CD4-positive, alpha-beta T cell treated with Interleukin-15 for 4 hours (primary cell): ENCODE results near the gene SPP2.

Experiments used
- DNase-seq: peaks from one replicate; pipeline ENCODE4 v3.0.0-alpha.2; 2020; ENCODE audit warnings: low spot score

The SPP2 gene, protein sequence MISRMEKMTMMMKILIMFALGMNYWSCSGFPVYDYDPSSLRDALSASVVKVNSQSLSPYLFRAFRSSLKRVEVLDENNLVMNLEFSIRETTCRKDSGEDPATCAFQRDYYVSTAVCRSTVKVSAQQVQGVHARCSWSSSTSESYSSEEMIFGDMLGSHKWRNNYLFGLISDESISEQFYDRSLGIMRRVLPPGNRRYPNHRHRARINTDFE

DNA sequence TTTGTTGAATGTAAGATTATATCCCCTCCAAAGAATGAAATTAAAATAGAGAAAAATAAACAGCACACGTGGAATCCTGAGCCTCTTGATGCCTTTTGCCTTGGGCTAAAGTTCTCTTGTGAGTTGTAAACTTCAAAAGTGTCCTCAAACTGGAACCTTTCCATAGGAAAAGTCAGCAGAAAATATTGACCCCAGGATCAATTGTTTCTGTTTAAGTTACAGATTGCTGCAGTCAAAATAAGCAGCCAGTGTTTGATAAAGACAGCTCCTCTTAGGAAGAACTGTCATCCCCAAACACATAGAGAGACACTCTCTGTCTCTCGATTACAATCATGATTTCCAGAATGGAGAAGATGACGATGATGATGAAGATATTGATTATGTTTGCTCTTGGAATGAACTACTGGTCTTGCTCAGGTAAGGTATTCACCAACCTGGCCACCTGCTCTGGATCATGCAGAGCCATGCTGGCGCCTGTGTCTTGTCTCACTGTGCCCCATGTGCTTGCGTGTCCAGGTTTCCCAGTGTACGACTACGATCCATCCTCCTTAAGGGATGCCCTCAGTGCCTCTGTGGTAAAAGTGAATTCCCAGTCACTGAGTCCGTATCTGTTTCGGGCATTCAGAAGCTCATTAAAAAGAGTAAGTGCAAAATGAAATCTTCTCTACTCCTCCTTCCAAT, at the start of gene SPP2:
TSS of gene SPP2 (plus strand) at position 248 of the 681 bp plus-strand sequence. CDS start at position 333, 85 bp downstream.
- no peak for DNase-seq

DNA sequence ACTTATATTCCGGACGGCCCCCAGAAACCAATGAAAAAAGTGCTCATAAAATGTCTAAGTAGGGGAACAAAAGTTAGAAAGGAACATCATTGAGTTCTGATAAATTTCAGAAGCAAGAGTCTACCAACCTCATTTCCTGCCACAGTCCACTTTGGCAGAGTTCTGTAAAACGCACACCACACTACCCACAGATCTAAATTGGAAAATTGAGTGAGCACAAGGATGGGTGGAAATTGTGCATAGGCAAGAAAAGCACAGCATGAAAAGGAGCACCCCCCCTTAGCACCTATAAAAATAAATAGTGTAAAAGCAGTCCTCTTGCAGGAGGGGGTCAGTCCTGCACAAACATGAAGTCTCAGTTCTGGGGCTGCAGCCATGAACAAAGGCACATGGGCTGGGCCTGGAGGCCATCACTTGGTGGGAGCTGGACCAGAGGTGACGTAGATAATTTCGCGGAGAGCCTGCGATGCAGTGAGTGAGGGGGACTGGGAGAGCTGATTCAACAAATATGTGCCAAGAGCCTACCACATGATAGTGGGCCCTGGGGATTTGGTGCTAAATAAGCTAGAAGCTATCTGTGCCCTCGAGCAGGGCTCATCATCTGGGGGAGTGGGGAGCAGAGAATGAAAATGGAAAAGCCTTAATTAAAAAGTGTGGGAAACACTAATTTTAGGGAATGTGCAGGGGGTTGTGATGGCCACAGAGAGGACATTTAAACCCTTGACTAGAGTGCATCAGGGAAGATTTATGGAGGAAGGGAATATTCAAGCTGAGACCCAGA, 48.9 kb upstream of the SPP2 start:
- peak; percentile 16 for DNase-seq

DNA sequence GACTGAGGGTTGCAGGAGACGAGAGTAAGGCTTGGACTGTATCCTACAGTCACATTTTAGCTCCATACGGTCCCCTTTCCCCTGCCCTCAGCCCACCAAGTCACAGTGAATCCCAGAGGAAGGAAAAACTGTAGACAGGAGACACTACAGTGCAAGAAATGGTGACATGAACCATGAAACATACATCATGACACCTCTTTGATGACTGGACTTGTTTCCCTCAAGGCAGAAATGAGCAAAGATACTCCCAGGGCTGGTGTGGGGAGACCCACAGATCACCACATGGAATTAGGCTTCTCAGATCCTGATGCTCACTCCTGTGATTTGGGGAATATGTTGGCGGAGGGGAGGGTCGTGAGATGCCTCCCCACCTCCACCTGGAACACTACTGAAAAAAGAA, 48.2 kb upstream of the SPP2 start:
- DNase-seq, result no peak

DNA sequence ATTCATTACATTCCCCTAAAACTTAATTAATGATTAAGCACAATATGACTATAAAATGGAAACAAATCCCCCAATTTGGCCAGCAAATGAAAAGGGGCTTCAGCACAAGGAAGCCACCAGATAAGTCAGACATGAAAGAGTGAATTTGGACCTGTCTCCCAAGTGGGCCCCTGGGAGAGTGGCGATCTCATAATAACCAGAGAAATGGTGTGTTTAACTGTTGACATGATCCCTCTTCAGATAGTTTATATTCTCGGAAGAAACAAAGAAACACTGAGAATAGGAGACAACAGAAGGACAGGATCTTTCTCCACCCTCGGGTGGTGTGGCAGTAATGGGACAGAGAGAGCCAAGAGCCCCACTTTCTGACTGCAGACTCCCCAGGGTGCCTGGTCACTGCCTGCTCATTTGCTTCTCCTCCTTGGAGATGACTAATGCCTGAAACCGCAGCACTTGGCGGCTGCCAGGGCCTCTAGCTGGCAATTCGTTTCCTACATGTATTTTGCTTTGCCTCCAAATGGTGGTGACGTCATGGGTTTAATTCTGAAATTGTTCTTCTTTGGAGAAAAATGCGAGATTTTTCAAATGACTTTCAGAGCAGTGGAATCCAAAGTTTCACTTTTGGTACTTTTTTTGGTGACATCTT, 46.4 kb upstream of the SPP2 start:
- no peak for DNase-seq

DNA sequence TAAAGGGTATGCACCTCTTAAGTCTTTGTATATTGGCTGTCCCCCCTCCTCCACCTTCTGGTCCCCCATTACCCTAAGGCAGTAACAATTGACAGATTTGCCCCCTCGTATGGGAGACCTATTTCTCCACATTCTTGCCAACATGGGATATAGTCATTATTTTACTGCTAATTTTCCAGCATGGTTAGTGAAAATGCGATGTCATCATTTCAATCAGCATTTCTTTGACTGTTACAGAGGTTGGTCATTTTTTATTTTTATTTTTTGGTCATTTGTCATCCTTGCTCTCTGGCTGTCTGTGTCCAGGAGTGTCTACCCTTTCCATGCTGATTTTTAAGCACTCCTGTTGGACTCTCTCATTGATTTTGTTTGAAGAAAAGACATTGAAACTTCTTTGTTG, 45.4 kb upstream of the SPP2 start:
- DNase-seq, result no peak

DNA sequence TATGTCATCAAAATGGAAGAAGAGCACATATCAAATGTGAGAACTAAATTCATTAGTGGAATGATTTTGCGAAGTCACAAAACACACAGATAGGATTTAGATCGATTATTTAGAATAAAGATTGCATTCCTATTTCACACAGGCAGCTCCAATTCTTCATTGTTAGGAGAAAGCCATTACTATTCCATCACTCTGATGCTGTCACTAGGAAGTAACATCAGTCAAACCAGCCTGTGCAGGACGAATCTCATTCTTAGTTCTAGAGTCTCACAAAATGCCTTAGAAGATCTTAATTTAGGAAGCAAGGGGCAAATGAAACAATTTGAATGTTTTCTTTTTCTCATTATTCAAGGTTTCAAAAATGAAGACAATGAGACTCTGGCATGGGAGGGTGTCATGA, 44.0 kb upstream of the SPP2 start:
- no peak for DNase-seq

DNA sequence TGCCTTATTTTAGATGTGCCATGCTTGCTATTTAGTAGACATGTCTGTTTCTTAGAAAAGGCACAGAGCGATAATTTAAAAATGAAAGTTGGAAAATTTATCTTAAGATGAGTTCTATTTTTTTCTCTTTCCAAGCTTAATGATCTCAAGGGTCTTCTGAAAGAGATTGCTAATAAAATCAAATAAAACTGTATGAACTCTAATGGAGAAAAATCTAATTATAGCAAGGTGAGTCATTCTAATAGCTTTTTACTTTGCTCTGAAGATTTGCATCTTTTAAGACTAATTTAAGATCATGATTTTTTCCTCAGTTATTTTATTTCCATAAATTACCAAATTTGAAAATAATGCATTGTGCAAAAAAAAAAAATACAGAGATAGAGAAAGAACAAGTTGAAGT, 36.1 kb upstream of the SPP2 start:
- no peak for DNase-seq

DNA sequence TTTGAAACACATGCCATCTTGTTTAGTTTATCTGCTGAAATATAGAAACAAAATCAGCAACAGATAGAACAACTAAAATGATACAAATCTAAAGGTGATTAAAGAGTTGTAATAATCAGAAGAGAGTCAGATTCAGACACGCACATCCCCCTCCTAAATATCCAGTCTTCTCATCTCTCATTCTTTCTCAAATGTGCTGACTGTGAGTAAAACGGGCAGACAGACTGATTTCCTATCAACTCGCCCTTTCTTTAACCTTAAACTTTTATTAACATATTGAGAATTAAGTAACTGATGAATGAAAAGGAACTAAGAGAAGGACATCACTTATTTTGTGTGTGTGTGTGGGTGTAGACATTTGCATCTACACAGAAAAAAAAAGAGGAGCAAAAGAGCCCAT, 34.6 kb upstream of the SPP2 start:
- no peak for DNase-seq

DNA sequence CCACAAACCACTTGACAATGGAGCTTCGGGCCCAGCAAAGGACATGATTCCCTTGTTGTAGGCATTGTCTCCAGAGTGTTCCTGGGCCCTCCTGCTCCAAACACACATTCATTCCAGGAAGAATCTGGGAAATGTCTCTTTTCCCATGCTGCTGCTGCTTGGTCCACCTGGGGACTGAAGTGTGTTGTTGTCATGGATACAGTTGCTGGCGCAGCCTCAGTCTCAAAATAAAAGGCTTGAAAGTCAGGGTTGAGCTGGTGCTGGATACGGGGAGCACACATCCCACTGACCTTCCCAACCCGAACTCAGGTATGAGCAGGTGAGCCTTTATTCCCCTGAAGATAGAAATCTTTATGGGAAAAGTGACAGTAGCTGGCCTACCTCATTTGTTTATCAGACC, 30.6 kb upstream of the SPP2 start:
- no peak for DNase-seq

DNA sequence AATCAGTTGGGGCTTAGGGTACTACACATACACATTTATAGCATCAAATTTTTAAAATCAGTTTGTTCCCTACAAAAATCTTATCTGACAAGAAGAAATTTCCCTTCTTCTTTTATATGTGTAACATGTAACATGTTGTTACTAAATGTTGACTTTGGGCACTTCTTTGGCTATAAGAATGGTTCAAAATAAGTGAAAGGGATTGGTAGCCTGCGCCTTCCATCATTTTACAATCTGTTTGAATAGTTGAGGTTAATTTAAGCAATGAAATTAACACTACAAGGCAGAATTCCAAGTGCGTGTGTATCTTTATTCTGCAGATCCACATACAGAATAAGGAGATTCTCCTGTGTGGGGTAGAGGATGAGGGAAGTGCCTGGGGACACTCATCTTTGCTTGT, 30.2 kb upstream of the SPP2 start:
- DNase-seq, result no peak

DNA sequence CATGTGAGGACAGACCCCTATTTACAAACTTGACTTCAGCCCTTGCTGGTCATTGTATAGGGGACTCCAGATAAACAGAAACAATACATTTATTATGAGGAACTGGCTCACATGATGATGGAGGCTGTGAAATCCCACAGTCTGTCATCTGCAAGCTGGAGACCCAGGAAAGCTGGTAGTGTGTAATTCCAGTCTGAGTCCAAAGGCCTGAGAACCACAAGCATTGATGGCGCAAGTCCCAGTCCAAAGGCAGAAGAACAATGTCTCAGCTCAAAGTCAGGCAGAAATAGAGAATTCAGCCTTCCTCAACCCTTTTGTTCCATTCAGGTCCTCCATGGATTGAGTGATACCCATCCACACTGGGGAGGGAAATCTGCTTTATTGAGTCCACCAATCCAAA, 28.1 kb upstream of the SPP2 start:
- DNase-seq, result no peak

DNA sequence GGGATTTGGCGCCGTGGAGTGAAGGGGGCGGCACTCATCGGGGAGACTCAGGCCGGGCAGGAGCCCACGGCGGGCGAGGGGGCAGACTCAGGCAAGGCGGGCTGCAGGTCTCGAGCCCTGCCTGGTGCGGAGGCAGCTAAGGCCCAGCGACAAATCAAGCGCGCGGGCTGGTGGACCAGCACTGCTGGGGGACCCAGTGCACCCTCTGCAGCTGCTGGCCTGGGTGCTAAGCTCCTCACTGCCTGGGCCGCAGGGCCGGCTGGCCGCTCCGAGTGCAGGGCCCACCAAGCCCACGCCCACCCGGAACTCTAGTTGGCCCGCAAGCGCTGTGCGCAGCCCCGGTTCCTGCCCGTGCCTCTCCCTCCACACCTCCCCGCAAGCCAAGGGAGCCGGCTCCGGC, 26.2 kb upstream of the SPP2 start:
- DNase-seq, result no peak

DNA sequence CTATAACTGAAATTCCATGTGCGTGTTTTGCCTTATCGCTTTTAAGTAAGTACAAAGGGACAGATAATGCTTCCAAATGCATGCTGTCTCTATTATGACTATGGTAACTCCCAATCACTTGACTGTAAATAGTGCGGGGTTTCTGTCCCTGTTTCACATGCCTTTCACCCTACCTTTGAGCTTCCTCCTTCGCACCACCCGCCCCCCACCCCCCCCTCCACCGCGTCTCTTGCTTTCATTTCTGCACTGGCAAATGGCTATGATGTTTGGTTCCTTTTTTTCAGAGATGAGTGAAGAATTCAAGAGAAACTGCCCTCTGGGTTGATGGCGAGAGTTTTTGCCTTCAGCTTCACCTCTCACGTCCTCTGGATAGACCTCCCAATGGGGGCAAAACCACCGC, 25.0 kb upstream of the SPP2 start:
- DNase-seq, result peak; percentile 12

DNA sequence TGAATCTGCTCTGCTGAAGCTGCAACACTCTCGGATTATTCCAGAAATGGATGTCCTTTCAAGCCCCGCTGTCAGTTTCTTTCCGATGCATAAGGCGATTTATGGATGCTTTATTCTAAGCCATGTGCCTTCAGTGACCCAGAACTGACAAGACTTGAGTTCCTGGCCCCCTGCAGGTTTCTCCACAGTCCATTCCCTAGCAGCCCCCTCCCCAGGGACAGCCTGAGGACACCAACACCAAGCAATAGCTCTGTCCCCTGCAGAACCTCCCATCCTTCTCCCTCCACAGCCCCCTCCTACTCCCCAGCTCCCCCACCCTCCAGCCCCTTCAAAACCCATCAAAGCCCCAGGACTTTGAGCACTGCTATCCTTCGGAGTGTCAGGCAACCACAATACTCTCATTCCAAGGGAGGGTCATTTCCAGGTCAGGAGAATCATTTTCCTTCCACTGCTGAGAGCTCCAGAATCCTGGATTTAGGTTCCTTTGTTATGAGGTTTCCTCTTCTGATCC, 24.6 kb upstream of the SPP2 start:
- no peak for DNase-seq

DNA sequence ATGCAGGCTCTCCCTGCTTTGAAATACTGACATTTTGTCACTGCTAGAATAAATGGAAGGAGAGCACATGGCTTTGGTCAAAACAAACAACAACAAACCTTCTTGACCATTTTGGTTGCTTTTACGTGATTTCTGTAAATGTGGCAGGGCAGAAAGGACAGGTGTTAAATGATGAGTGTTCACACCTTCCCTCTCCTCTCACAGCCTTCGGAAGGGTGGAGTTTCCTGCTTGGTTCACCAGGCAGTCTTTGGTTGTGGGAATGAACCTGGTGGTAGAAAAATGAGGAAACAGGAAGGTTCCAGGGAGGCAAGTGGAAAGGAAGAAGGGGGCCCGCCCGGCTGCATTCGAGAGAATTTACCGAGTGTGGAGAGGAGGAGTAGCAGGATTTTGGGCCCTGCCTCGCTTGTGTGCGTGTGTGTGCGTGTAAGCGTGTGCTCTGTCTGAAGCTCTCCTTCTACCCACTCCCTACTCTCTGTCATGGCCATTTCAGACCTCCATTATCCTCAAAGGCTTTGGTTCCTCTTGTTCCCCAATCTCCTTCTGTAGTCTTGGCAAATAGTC, 23.7 kb upstream of the SPP2 start:
- peak; percentile 13 for DNase-seq

DNA sequence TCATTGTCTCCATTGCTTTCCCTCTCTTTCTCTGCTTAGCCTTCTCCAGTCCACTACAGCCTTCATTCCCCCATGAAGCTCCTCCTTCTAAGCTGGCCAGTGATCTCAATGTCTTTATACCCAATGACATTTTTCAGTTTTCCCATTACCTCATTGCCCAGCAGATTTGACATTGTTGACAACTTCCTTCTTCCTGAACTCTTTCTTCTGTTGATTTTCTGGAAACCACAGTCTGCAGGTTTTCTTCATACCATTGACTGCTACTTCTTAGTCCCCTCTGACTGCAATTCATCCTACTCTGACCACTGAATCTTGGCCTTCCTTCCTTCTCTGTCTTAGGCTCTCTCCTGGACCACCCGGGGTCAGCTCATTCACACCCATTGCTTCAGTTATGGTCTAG, 22.9 kb upstream of the SPP2 start:
- DNase-seq, result no peak

DNA sequence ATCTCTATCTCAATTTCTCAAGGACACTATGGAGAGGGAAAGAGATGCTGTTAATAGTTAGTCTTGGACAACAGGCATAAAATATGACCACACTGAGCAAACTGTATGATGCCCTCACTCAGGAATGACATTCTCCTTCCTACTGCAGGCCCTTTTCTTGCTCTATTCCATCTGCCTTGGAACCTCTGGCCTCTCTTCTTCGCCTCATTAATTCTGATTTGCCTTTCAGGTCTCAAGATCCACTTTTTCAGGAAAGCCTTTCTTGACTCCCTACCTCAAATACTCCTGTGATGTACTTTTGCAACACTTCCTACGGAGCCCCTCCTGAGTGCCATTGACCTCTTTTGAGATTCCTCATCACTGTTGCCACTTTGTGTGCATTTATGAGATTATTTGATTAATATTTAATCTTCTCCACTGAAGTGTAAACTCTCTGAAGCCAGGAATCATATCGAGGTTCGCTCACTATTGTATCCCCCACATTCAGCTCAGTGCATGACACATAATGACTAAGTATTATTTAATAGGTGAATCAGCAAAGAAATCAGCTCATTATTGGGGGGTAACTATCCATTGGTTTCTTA, 21.3 kb upstream of the SPP2 start:
- no peak for DNase-seq

DNA sequence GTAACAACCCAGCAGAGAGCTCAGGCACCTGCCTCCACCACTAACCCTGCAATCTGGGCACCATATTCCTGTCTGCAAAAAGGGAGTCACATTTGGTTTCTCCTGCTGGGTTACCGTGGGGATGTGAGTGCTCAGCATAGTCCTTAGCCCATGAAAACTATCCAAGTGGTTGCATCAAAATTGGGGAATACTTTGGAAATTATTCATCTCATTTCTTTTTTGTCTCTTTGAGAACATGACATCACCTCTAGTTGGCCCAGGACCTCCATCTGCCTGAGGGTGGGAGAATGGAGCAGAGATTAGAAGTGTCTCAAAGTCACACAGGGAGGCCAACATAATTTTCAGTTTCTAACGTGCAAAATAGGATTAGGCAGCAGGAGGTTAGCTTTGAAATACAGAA, 19.3 kb upstream of the SPP2 start:
- no peak for DNase-seq

DNA sequence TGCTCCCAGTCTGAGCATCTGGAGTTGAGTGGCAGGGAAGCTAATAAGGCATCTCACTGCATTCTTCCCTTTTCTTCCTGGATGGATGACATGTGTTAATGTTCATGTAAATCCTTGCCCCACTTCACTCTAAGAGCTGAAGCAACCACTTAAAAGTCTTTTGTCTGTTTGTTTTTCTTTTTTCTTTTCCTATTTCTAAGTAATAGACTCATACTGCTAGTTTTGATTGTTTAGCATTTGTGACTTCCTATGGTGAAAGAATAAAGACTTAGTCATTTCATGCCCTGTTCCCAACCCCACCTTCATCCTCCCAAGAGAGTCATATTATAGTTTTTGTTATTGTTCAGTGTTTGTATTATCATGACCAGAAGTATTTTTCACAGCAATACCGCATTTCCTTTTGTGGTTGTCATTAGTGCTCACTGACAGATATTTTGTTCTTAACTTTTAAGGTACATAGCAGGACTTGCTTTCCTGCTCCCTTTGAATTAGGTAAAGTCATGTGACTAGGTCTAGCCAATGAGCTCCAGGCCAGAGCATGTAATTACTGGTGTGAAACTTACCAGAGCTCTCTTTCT, 18.1 kb upstream of the SPP2 start:
- peak; percentile 78 for DNase-seq

DNA sequence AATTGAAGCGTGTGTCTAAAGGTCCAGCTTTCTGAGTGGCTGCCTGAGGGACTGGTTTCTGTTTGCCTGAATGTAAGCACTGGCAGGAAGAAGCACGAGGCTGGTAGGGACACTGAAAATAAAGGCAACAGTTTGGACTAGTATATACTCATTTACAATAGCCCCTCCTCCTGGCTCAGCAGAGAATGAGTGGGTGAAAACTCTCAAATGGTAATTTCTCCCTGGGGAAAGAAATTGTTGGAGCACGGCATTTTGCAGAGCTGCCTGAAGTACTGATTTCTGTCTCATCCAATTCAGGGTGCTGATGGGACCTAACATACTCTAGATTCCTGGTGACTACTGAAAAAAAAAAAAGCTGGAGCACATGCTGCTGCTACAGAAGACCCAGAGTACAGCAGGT, 17.3 kb upstream of the SPP2 start:
- DNase-seq, result no peak

DNA sequence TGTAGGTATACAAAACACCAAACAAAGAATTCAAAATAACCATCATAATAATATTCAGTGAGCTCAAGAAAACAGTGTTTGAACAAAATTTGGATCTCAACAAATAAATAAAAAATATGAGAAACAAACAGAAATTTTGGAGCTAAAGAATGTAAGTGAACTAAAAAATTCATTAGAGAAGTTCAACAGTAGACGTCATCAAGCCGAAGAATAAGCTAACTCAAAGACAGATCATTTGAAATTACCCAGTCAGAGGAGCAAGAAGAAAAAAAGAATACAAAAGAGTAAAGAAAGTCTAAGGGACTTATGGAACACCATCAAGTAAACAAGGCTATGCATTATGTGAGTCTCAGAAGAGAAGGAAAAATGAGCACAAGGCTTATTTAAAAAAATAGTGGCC, 16.6 kb upstream of the SPP2 start:
- DNase-seq, result no peak
